HEK293 (cell line): ENCODE measurements around the gene FIP1L1.

Experiments
- SP2 ChIP-seq: fragments of 450-650 bp; formaldehyde crosslinking; IDR thresholded peaks from 2 replicates; pipeline ENCODE4 v1.5.1; 2016; ENCODE audit warnings: missing biosample characterization, missing genetic modification characterization
- ZBTB20 ChIP-seq: fragments of 450-650 bp; formaldehyde crosslinking; IDR thresholded peaks from 2 replicates; pipeline ENCODE4 v1.5.1; 2016; ENCODE audit warnings: missing biosample characterization, missing genetic modification characterization
- ZBTB7A ChIP-seq: fragments of 450-650 bp; formaldehyde crosslinking; IDR thresholded peaks from 2 replicates; pipeline ENCODE4 v1.5.1; 2016; ENCODE audit warnings: low read depth, missing biosample characterization, missing genetic modification characterization
- ZEB2 ChIP-seq: fragments of 450-650 bp; formaldehyde crosslinking; IDR thresholded peaks from 2 replicates; pipeline ENCODE4 v1.5.1; 2016; ENCODE audit warnings: missing biosample characterization, missing genetic modification characterization
- ZFP3 ChIP-seq: fragments of 450-650 bp; formaldehyde crosslinking; IDR thresholded peaks from 2 replicates; pipeline ENCODE4 v1.5.1; 2016; ENCODE audit warnings: low read depth, missing biosample characterization, missing genetic modification characterization
- ZNF140 ChIP-seq: fragments of 450-650 bp; formaldehyde crosslinking; IDR thresholded peaks from 2 replicates; pipeline ENCODE4 v1.5.1; 2016; ENCODE audit warnings: missing biosample characterization, missing genetic modification characterization
- ZNF146 ChIP-seq: fragments of 450-650 bp; formaldehyde crosslinking; IDR thresholded peaks from 2 replicates; pipeline ENCODE4 v1.5.1; 2016; ENCODE audit warnings: missing biosample characterization, missing genetic modification characterization
- ZNF677 ChIP-seq: fragments of 450-650 bp; IDR thresholded peaks from 2 replicates; pipeline ENCODE4 v1.5.0; 2018; ENCODE audit warnings: missing biosample characterization, mild to moderate bottlenecking, missing genetic modification characterization, moderate library complexity
- TF ChIP-seq, protein P1 (sequence below): fragments of 450-650 bp; formaldehyde crosslinking; IDR thresholded peaks from 2 replicates; pipeline ENCODE4 v1.5.1; 2016; ENCODE audit warnings: missing biosample characterization, missing genetic modification characterization
- TF ChIP-seq, protein P2 (sequence below): fragments of 450-650 bp; formaldehyde crosslinking; IDR thresholded peaks from 2 replicates; pipeline ENCODE4 v1.5.1; 2017; ENCODE audit warnings: missing biosample characterization, mild to moderate bottlenecking, missing genetic modification characterization, moderate library complexity
- TF ChIP-seq, protein P3 (sequence below): fragments of 450-650 bp; formaldehyde crosslinking; IDR thresholded peaks from 2 replicates; pipeline ENCODE4 v1.5.1; 2016; ENCODE audit warnings: missing biosample characterization, missing genetic modification characterization

DNA sequence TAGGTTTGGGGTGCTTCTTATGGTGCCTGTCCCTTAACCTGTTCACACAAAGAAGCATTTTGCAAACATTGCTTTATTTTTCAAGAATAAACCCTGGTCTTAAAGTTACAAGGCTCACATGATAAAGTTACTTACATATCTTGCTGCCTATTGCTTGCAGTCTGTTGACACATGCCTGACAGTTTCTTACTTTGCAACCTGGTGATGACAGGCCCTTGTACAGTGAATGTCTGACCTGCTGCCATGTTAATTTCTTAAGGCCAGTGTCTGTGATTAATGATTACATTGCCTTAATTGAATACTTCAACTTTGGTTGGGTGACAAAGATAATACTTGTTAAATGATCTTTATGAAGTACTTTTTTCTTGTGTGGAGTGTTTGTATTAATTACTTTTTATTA is 49.9 kb downstream of the FIP1L1 start:
- TF ChIP-seq, protein P1, sequence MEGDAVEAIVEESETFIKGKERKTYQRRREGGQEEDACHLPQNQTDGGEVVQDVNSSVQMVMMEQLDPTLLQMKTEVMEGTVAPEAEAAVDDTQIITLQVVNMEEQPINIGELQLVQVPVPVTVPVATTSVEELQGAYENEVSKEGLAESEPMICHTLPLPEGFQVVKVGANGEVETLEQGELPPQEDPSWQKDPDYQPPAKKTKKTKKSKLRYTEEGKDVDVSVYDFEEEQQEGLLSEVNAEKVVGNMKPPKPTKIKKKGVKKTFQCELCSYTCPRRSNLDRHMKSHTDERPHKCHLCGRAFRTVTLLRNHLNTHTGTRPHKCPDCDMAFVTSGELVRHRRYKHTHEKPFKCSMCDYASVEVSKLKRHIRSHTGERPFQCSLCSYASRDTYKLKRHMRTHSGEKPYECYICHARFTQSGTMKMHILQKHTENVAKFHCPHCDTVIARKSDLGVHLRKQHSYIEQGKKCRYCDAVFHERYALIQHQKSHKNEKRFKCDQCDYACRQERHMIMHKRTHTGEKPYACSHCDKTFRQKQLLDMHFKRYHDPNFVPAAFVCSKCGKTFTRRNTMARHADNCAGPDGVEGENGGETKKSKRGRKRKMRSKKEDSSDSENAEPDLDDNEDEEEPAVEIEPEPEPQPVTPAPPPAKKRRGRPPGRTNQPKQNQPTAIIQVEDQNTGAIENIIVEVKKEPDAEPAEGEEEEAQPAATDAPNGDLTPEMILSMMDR (tag by site-specific recombination), result no peak
- TF ChIP-seq ZNF146 (no peak), SP2 (tag by site-specific recombination) (no peak), ZFP3 (no peak), ZNF140 (tag by site-specific recombination) (no peak), ZEB2 (tag by site-specific recombination) (no peak), ZBTB7A (tag by site-specific recombination) (no peak), ZBTB20 (no peak), ZNF677 (tag by site-specific recombination) (no peak)
- TF ChIP-seq, protein P2, sequence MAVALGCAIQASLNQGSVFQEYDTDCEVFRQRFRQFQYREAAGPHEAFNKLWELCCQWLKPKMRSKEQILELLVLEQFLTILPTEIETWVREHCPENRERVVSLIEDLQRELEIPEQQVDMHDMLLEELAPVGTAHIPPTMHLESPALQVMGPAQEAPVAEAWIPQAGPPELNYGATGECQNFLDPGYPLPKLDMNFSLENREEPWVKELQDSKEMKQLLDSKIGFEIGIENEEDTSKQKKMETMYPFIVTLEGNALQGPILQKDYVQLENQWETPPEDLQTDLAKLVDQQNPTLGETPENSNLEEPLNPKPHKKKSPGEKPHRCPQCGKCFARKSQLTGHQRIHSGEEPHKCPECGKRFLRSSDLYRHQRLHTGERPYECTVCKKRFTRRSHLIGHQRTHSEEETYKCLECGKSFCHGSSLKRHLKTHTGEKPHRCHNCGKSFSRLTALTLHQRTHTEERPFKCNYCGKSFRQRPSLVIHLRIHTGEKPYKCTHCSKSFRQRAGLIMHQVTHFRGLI (tag by site-specific recombination), result no peak
- TF ChIP-seq, protein P3, sequence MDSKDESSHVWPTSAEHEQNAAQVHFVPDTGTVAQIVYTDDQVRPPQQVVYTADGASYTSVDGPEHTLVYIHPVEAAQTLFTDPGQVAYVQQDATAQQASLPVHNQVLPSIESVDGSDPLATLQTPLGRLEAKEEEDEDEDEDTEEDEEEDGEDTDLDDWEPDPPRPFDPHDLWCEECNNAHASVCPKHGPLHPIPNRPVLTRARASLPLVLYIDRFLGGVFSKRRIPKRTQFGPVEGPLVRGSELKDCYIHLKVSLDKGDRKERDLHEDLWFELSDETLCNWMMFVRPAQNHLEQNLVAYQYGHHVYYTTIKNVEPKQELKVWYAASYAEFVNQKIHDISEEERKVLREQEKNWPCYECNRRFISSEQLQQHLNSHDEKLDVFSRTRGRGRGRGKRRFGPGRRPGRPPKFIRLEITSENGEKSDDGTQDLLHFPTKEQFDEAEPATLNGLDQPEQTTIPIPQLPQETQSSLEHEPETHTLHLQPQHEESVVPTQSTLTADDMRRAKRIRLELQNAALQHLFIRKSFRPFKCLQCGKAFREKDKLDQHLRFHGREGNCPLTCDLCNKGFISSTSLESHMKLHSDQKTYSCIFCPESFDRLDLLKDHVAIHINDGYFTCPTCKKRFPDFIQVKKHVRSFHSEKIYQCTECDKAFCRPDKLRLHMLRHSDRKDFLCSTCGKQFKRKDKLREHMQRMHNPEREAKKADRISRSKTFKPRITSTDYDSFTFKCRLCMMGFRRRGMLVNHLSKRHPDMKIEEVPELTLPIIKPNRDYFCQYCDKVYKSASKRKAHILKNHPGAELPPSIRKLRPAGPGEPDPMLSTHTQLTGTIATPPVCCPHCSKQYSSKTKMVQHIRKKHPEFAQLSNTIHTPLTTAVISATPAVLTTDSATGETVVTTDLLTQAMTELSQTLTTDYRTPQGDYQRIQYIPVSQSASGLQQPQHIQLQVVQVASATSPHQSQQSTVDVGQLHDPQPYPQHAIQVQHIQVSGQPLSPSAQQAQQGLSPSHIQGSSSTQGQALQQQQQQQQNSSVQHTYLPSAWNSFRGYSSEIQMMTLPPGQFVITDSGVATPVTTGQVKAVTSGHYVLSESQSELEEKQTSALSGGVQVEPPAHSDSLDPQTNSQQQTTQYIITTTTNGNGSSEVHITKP (tag by site-specific recombination), result no peak
